HepG2 (cell line): Measurements from ENCODE around the gene EGFL8. TPM values are rescaled to one million over a fixed set of nuclear protein-coding genes. Genes with fewer than 3 reads are reported as not detected.

ENCODE experiments used
- ATRX ChIP-seq: sonication (generic); formaldehyde crosslinking; IDR thresholded peaks from 2 replicates; pipeline ENCODE4 v1.4.0; 2020; ENCODE audit warnings: missing genetic modification reagents, borderline replicate concordance
- CBX1 ChIP-seq: IDR thresholded peaks from one replicate; pipeline ENCODE4 v1.6.1; 2016; ENCODE audit warnings: antibody characterized with exemption, low read depth
- DR1 ChIP-seq: sonication (generic); formaldehyde crosslinking; IDR thresholded peaks from 2 replicates; pipeline ENCODE4 v1.8.0; 2021; ENCODE audit warnings: mild to moderate bottlenecking, missing genetic modification reagents, inconsistent platforms
- ELF3 ChIP-seq: IDR thresholded peaks from 2 replicates; pipeline ENCODE4 v1.6.1; 2016; ENCODE audit warnings: missing genetic modification reagents, missing compliant biosample characterization
- ERF ChIP-seq: IDR thresholded peaks from 2 replicates; pipeline ENCODE4 v1.6.1; 2018; ENCODE audit warnings: missing biosample characterization, missing genetic modification reagents
- ESRRA ChIP-seq: sonication (generic); formaldehyde crosslinking; IDR thresholded peaks from 2 replicates; pipeline ENCODE4 v1.5.1; 2020; ENCODE audit warnings: mild to moderate bottlenecking, low read depth, missing genetic modification reagents
- GMEB1 ChIP-seq: sonication (generic); formaldehyde crosslinking; IDR thresholded peaks from 2 replicates; pipeline ENCODE4 v1.5.1; 2020; ENCODE audit warnings: missing genetic modification reagents, mild to moderate bottlenecking, borderline replicate concordance
- KAT7 ChIP-seq: IDR thresholded peaks from 2 replicates; pipeline ENCODE4 v1.6.1; 2018; ENCODE audit warnings: borderline replicate concordance, missing compliant biosample characterization
- KLF15 ChIP-seq: sonication (generic); formaldehyde crosslinking; IDR thresholded peaks from 2 replicates; pipeline ENCODE4 v1.8.1; 2023; ENCODE audit warnings: borderline replicate concordance, mild to moderate bottlenecking, inconsistent platforms, missing genetic modification reagents, mixed read lengths
- MEF2D ChIP-seq: sonication (generic); formaldehyde crosslinking; IDR thresholded peaks from 2 replicates; pipeline ENCODE4 v1.5.1; 2020; ENCODE audit warnings: mild to moderate bottlenecking, missing genetic modification reagents
- MTF2 ChIP-seq: sonication (generic); formaldehyde crosslinking; IDR thresholded peaks from 2 replicates; pipeline ENCODE4 v1.5.0; 2020; ENCODE audit warnings: missing genetic modification reagents, borderline replicate concordance
- MXD4 ChIP-seq: IDR thresholded peaks from 2 replicates; pipeline ENCODE4 v1.6.1; 2016; ENCODE audit warnings: mild to moderate bottlenecking, missing biosample characterization, missing genetic modification reagents
- MXI1 ChIP-seq: IDR thresholded peaks from 3 replicates; pipeline ENCODE4 v1.6.1; 2012; ENCODE audit warnings: low read depth, low read length, inconsistent platforms, borderline replicate concordance
- PPARG ChIP-seq: conservative IDR thresholded peaks from 2 replicates; pipeline ENCODE4 v1.6.1; 2016; ENCODE audit warnings: missing biosample characterization, missing genetic modification reagents
- SKIL ChIP-seq: sonication (generic); formaldehyde crosslinking; IDR thresholded peaks from 2 replicates; pipeline ENCODE4 v1.8.0; 2022; ENCODE audit warnings: missing genetic modification reagents, mild to moderate bottlenecking, moderate library complexity, borderline replicate concordance
- SMARCE1 ChIP-seq: fragments of 450-650 bp; IDR thresholded peaks from 2 replicates; pipeline ENCODE4 v1.6.1; 2017; ENCODE audit warnings: borderline replicate concordance
- ZC3H13 ChIP-seq: sonication (generic); formaldehyde crosslinking; IDR thresholded peaks from 2 replicates; pipeline ENCODE4 v1.8.1; 2023; ENCODE audit warnings: mild to moderate bottlenecking, missing genetic modification reagents, moderate library complexity
- ZFP36L2 ChIP-seq: sonication (generic); formaldehyde crosslinking; IDR thresholded peaks from 2 replicates; pipeline ENCODE4 v1.4.0; 2020; ENCODE audit warnings: missing genetic modification reagents
- ZNF331 ChIP-seq: sonication (generic); formaldehyde crosslinking; IDR thresholded peaks from 2 replicates; pipeline ENCODE4 v1.4.0; 2020; ENCODE audit warnings: missing genetic modification reagents
- ZNF441 ChIP-seq: sonication (generic); formaldehyde crosslinking; IDR thresholded peaks from 2 replicates; pipeline ENCODE4 v1.7.0; 2021; ENCODE audit warnings: missing genetic modification reagents, borderline replicate concordance
- ZNF549 ChIP-seq: sonication (generic); formaldehyde crosslinking; IDR thresholded peaks from 2 replicates; pipeline ENCODE4 v1.5.0; 2020; ENCODE audit warnings: missing genetic modification reagents
- ZNF883 ChIP-seq: sonication (generic); formaldehyde crosslinking; IDR thresholded peaks from 2 replicates; pipeline ENCODE4 v1.5.1; 2020; ENCODE audit warnings: mild to moderate bottlenecking, missing genetic modification reagents; ENCODE audit errors: not compliant biosample characterization
- polyA plus RNA-seq, 8 experiments: library from polyadenylated mRNA; depleted of rRNA in 3 of 8; stranded (reverse) in 7 of 8; unstranded in 1 of 8; fragments of >200 nt; fragmentation: Illumina TruSeq in 4 of 8; extraction: Trizol in 4 of 8; gene quantifications; 2 replicates each; pipeline versions ENCODE4 v1.2.1 to v1.2.3, GENCODE V29; 2011 to 2016; ENCODE audit warnings: low read depth in 4 of 8, missing spikeins in 1 of 8, mixed read lengths in 1 of 8; ENCODE audit not compliant: insufficient read depth in 1 of 8
- total RNA-seq, 5 experiments: library from RNA; depleted of rRNA; stranded (reverse); fragments of >200 nt; fragmentation: Illumina TruSeq; extraction: Trizol; gene quantifications; 2 replicates each; pipeline ENCODE4 v1.2.3, GENCODE V29; 2016; ENCODE audit warnings: low read depth in 1 of 5
- TF ChIP-seq, protein P1 (sequence below): sonication (generic); formaldehyde crosslinking; IDR thresholded peaks from 2 replicates; pipeline ENCODE4 v1.5.0; 2020; ENCODE audit warnings: missing genetic modification reagents
- TF ChIP-seq, protein P2 (sequence below): sonication (generic); formaldehyde crosslinking; IDR thresholded peaks from 2 replicates; pipeline ENCODE4 v1.8.0; 2022; ENCODE audit warnings: mild to moderate bottlenecking, missing genetic modification reagents, moderate library complexity

Gene EGFL8
- total and polyA plus RNA-seq, 2 of the 13 experiments (the other 11 are each of a cell fraction or from before 2014, with no cell fraction given) = 10.0 to 11.5 TPM

DNA sequence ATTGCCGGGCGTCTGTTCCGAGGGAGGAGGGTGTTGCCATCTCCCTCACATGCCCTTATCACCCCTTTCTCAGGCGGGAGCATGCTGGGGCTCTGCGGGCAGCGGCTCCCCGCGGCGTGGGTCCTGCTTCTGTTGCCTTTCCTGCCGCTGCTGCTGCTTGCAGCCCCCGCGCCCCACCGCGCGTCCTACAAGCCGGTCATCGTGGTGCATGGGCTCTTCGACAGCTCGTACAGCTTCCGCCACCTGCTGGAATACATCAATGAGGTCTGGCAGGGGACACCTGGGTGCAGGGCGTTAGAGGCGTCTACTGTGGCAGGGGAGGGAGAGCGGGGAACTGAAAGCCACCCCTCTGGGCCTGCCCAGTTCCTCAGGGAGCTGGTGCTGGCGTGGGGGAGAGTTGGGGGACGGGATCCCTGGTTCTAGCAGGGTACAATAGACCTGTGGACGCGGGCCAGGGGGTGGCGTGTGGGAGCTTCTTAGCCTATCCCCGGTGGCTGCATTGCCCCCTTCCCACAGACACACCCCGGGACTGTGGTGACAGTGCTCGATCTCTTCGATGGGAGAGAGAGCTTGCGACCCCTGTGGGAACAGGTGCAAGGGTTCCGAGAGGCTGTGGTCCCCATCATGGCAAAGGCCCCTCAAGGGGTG, 9.8 kb upstream of the EGFL8 start (continued):
- TF ChIP-seq PPARG (CRISPR knock-in tag) (0 out of 2 replicates have a peak, but pooled peaks have one; percentile 10), ELF3 (no peak; the same call in 1 of the 2 replicates), ERF (CRISPR knock-in tag) (peak; percentile 43; the same call in 1 of the 2 replicates), KLF15 (CRISPR knock-in tag) (no peak), MXD4 (peak; percentile 85), MXI1 (peak; percentile 81), ZNF549 (CRISPR knock-in tag) (no peak), ZC3H13 (CRISPR knock-in tag) (peak; percentile 94), ZNF883 (no peak), SKIL (peak; percentile 57; the same call in 1 of the 2 replicates), ZFP36L2 (CRISPR knock-in tag) (0 out of 2 replicates have a peak, but pooled peaks have one; percentile 36), SMARCE1 (no peak), MTF2 (CRISPR knock-in tag) (0 out of 2 replicates have a peak, but pooled peaks have one; percentile 65), ZNF441 (CRISPR knock-in tag) (0 out of 2 replicates have a peak, but pooled peaks have one; percentile 10), KAT7 (CRISPR knock-in tag) (peak; percentile 83; the same call in 1 of the 2 replicates), DR1 (CRISPR knock-in tag) (no peak), MEF2D (CRISPR knock-in tag) (peak; percentile 87), CBX1 (peak; percentile 21), ATRX (no peak), ZNF331 (peak; percentile 76; the same call in 1 of the 2 replicates), ESRRA (no peak; the same call in 1 of the 2 replicates), GMEB1 (CRISPR knock-in tag) (peak; percentile 57; the same call in 1 of the 2 replicates)
- TF ChIP-seq, protein P1, sequence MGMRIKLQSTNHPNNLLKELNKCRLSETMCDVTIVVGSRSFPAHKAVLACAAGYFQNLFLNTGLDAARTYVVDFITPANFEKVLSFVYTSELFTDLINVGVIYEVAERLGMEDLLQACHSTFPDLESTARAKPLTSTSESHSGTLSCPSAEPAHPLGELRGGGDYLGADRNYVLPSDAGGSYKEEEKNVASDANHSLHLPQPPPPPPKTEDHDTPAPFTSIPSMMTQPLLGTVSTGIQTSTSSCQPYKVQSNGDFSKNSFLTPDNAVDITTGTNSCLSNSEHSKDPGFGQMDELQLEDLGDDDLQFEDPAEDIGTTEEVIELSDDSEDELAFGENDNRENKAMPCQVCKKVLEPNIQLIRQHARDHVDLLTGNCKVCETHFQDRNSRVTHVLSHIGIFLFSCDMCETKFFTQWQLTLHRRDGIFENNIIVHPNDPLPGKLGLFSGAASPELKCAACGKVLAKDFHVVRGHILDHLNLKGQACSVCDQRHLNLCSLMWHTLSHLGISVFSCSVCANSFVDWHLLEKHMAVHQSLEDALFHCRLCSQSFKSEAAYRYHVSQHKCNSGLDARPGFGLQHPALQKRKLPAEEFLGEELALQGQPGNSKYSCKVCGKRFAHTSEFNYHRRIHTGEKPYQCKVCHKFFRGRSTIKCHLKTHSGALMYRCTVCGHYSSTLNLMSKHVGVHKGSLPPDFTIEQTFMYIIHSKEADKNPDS = 0 out of 2 replicates have a peak, but pooled peaks have one; percentile 49
- TF ChIP-seq, protein P2, sequence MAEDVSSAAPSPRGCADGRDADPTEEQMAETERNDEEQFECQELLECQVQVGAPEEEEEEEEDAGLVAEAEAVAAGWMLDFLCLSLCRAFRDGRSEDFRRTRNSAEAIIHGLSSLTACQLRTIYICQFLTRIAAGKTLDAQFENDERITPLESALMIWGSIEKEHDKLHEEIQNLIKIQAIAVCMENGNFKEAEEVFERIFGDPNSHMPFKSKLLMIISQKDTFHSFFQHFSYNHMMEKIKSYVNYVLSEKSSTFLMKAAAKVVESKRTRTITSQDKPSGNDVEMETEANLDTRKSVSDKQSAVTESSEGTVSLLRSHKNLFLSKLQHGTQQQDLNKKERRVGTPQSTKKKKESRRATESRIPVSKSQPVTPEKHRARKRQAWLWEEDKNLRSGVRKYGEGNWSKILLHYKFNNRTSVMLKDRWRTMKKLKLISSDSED (CRISPR knock-in tag) = no peak
